Measurements from ENCODE around the gene ZNF611.
"Not testable (repeated sequence)": the region's sequence is repeated elsewhere in the genome, so short reads cannot be mapped to it uniquely, and the experiment has no call there.

The ZNF611 gene

GRCh38 chr19:52679598-52679997 lies 55.2 kb downstream of the ZNF611 start:
- no peak for DNase-seq (ENCODE audit: low read depth)

- not testable (repeated sequence) for DNase-seq (ENCODE audit: low read depth)
These were observed 59.6 kb downstream of the ZNF611 start for GRCh38 chr19:52675239-52675638.

- peak; percentile 82 for DNase-seq (ENCODE audit: low read depth)
These were observed 61.8 kb downstream of the ZNF611 start for GRCh38 chr19:52673014-52673413.

GRCh38 chr19:52670046-52670445 lies 64.8 kb downstream of the ZNF611 start:
- no peak for DNase-seq (ENCODE audit: low read depth)

- no peak for DNase-seq (ENCODE audit: low read depth)
These were observed 65.3 kb downstream of the ZNF611 start for GRCh38 chr19:52669586-52669985.

GRCh38 chr19:52667972-52668371 lies 66.9 kb downstream of the ZNF611 start:
- no peak for DNase-seq (ENCODE audit: low read depth)

- DNase-seq (ENCODE audit: low read depth) = no peak
These were observed 68.3 kb downstream of the ZNF611 start for GRCh38 chr19:52666506-52666905.

- DNase-seq (ENCODE audit: low read depth) = peak; percentile 62
These were observed 69.3 kb downstream of the ZNF611 start for GRCh38 chr19:52665529-52665928.

GRCh38 chr19:52665027-52665426 lies 69.8 kb downstream of the ZNF611 start:
- DNase-seq (ENCODE audit: low read depth) = no peak

GRCh38 chr19:52664461-52664860 lies 70.4 kb downstream of the ZNF611 start:
- DNase-seq (ENCODE audit: low read depth) = no peak

- DNase-seq (ENCODE audit: low read depth) = no peak
These were observed 72.2 kb downstream of the ZNF611 start for GRCh38 chr19:52662631-52663030.

GRCh38 chr19:52660981-52661380 lies 73.9 kb downstream of the ZNF611 start:
- DNase-seq (ENCODE audit: low read depth) = peak; percentile 56

- DNase-seq (ENCODE audit: low read depth) = no peak
These were observed 75.8 kb downstream of the ZNF611 start for GRCh38 chr19:52659013-52659412.

GRCh38 chr19:52658595-52658994 lies 76.2 kb downstream of the ZNF611 start:
- no peak for DNase-seq (ENCODE audit: low read depth)

GRCh38 chr19:52653161-52653560 lies 81.7 kb downstream of the ZNF611 start:
- no peak for DNase-seq (ENCODE audit: low read depth)

Measured in iris pigment epithelial cell (primary cell).